Activated CD8-positive, alpha-beta memory T cell treated with anti-CD3 and anti-CD28 coated beads for 48 hours (primary cell): ENCODE data around the gene VPS37C.

Experiments used
- DNase-seq, 3 experiments: peaks; one replicate each; pipeline ENCODE4 v3.0.0-alpha.2; 2020; ENCODE audit warnings: low read depth in 2 of 3, low spot score in 2 of 3

The VPS37C gene

GRCh38 chr11:61155312-61155711 lies 5.9 kb downstream of the VPS37C start:
- DNase-seq, result no peak

- no peak for DNase-seq
These were observed 6.7 kb downstream of the VPS37C start for GRCh38 chr11:61154528-61154927.

- DNase-seq, result no peak
These were observed 7.6 kb downstream of the VPS37C start for GRCh38 chr11:61153593-61154095.

- DNase-seq, result no peak
These were observed 8.2 kb downstream of the VPS37C start for GRCh38 chr11:61152816-61153592.

- DNase-seq, result no peak
These were observed 9.5 kb downstream of the VPS37C start for GRCh38 chr11:61151545-61152252.

GRCh38 chr11:61150706-61151544 lies 10.3 kb downstream of the VPS37C start:
- DNase-seq, result no peak

- DNase-seq, result no peak
These were observed 11.3 kb downstream of the VPS37C start for GRCh38 chr11:61149624-61150615.

- no peak for DNase-seq
These were observed 13.2 kb downstream of the VPS37C start for GRCh38 chr11:61147791-61148620.

GRCh38 chr11:61147271-61147670 lies 14.0 kb downstream of the VPS37C start:
- DNase-seq, result no peak

GRCh38 chr11:61146416-61146815 lies 14.8 kb downstream of the VPS37C start:
- no peak for DNase-seq

- DNase-seq, result no peak
These were observed 15.8 kb downstream of the VPS37C start for GRCh38 chr11:61145228-61146005.

- no peak for DNase-seq
These were observed 16.6 kb downstream of the VPS37C start for GRCh38 chr11:61144511-61145179.

- no peak for DNase-seq
These were observed 18.8 kb downstream of the VPS37C start for GRCh38 chr11:61142424-61142823.

GRCh38 chr11:61141601-61142028 lies 19.6 kb downstream of the VPS37C start:
- no peak for DNase-seq

- no peak for DNase-seq
These were observed 20.8 kb downstream of the VPS37C start for GRCh38 chr11:61140416-61140815.

GRCh38 chr11:61139387-61139786 lies 21.8 kb downstream of the VPS37C start:
- DNase-seq, result no peak

GRCh38 chr11:61138935-61139334 lies 22.3 kb downstream of the VPS37C start:
- no peak for DNase-seq

GRCh38 chr11:61134801-61135257 lies 26.4 kb downstream of the VPS37C start:
- no peak for DNase-seq
